Fibroblast of villous mesenchyme (primary cell): Measurements from ENCODE around the gene NOL9. TPM values are rescaled to one million over a fixed set of nuclear protein-coding genes. Genes with fewer than 3 reads are reported as not detected.

Experiments
- DNase-seq: peaks from one replicate; pipeline ENCODE4 v3.0.0-alpha.2; 2010; ENCODE audit warnings: low read depth
- H3K4me3 ChIP-seq: 2 replicates; pipeline ENCODE4 v1.5.1; 2011; ENCODE audit warnings: low read depth, mild to moderate bottlenecking, low read length
- total RNA-seq: library from RNA; depleted of rRNA; stranded (reverse); fragments of >200 nt; gene quantifications from 2 replicates; pipeline ENCODE4 v1.2.3, GENCODE V29; 2012
- TF ChIP-seq, protein P1 (sequence below): IDR thresholded peaks from 2 replicates; pipeline ENCODE4 v1.5.1; 2012; ENCODE audit warnings: low read depth, mild to moderate bottlenecking, low read length; ENCODE audit not compliant: insufficient read depth

NOL9 gene
- total RNA-seq, 1 donor, result 39.3 TPM

DNA sequence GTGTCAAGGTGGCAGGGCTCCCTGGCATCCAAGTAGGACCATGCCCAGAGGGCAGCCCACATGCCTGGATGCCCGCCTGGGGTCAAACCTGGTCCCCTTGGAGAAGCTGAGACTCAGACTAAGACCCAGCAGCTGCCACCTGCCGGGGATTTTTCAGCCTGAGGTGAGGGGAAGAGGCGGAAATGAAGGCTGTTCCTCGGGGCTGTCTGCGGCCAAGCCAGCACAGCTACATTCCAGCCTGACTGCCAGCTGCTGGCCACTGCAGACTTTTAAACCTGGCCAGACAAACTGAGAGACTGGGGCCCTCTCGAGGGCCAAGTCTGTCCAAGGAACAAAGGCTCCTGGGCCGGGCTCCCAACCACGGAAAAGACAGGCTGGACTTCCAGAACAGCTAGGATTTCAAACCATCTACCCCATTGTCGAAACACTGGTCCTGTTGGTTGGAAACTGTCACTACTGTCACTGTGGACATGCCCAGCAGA is 41.0 kb downstream of the NOL9 start:
- H3K4me3 ChIP-seq, result no peak overlapping the region
- TF ChIP-seq, protein P1, sequence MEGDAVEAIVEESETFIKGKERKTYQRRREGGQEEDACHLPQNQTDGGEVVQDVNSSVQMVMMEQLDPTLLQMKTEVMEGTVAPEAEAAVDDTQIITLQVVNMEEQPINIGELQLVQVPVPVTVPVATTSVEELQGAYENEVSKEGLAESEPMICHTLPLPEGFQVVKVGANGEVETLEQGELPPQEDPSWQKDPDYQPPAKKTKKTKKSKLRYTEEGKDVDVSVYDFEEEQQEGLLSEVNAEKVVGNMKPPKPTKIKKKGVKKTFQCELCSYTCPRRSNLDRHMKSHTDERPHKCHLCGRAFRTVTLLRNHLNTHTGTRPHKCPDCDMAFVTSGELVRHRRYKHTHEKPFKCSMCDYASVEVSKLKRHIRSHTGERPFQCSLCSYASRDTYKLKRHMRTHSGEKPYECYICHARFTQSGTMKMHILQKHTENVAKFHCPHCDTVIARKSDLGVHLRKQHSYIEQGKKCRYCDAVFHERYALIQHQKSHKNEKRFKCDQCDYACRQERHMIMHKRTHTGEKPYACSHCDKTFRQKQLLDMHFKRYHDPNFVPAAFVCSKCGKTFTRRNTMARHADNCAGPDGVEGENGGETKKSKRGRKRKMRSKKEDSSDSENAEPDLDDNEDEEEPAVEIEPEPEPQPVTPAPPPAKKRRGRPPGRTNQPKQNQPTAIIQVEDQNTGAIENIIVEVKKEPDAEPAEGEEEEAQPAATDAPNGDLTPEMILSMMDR, result no peak
- DNase-seq, result no peak

DNA sequence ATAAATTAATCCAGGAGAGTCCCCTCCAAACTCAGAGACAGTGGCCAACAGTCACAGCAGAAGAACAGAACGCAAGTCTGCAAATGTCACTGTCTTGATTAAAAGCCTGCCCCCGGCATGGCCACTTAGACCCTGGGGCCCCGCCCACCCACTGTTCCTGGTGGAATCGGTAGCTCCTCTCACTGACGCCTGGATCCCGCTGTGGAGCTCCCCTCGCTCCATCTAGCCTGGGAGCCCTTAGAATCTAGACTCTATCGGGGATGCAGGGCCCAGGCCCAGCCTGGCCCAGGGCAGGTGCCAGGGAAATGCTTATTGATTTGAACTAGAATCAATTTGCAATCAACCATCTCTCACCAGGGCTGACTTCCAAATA is 41.4 kb downstream of the NOL9 start:
- DNase-seq, result no peak
- TF ChIP-seq, protein P1, result no peak
- H3K4me3 ChIP-seq, result no peak overlapping the region

DNA sequence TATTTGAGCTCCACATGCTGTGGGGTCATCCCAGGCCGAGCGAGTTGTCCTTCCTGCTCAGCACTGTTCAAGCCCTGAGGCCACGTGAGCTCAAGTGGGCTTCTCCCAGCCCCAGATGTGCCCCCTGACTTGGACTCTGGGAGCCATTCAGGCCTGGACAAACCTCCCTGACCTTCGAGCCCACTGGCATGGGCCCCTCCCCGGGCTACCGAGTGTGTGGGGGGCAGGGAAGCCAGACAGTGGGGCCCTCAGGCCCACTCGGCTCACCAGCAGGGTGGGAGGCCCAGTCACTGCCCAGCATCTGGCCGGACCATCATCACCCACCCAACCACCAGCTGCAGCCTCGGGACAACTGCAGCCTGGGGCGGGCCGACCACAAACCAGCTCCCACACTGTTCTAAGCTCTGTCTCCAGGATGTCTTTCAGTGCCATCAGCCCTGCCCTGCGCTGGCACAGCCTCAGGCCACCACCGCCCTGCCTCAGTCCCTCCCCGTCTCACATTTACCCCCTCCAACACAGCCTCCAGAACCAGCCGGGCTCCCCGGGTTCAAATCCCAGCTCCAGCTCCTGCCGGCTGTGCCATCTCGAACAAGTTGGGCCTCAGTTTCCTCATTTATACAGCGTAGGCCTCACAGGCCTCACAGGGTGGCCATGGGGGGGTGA is 41.9 kb downstream of the NOL9 start:
- TF ChIP-seq, protein P1, result no peak
- no peak overlapping the region for H3K4me3 ChIP-seq
- DNase-seq, result no peak

DNA sequence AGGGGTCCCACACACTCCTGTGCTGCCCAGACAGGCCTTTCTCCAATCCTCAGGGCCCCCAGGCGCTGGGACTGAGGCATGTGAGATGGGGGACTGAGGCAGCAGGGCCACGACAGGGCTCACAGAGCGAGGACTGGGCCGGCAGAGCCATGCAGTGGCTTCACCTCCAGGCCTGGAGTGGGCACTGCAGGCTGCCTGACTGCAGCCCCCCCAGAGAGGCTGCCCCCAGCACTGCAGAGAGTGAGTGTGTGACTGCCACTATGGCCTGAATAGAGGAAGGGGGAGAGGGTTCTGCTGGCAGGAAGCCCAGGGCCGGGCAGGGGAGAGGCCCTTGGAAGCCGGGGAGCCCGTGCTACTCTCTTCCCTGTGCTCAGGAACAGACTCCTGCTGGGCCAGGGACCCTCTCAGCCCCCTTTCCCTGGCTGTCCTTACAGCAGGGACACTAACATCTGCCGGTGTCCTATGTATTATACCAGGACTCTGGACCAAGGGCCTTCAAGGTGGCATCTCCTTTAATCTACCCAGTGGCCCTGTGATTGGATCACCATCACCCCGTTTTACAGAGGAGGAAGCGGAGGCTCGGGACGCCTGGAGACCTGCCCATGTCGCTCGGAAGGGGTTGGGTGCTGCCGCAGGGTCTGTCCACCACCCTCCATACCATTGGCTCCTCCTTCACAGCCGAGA is 42.6 kb downstream of the NOL9 start:
- H3K4me3 ChIP-seq, result no peak overlapping the region
- TF ChIP-seq, protein P1, result no peak
- DNase-seq, result no peak

DNA sequence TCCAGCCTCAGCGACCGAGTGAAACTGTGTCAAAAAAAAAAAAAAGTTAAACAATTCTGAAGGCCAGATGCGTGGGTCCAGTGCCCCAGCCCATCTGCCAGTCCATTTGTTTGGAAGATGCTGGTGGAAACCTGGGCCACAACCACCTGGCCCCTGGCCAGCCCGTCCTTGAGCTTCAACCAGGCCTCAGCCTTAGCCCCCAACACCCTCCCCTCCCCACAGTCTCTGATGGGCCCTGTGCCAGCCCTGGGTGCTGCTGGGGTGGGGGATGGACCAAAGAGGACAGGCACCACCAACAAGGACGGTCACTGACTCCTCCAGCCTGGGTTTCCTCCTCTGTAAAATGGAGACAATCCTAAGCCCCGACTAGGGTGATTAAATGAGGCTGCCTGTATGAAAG is 43.3 kb downstream of the NOL9 start:
- TF ChIP-seq, protein P1, result no peak
- no peak for DNase-seq
- no peak overlapping the region for H3K4me3 ChIP-seq

DNA sequence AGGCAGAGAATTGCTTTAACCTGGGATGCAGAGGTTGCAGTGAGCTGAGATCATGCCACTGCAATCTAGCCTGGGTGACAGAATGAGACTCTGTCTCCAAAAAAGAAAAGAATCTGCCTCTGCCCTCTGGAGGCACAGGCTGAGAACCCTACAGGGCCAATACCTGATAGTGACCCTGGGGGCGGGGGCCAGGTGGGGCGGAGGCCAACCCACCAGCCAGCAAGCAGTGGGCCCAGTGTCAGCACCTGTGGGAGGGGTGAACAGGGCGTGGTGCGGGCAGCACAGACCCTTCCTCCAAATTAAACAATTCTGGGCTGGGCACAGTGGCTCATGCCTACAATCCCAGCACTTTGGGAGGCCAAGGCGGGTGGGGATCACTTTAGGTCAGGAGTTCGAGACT is 43.8 kb downstream of the NOL9 start:
- no peak for DNase-seq
- H3K4me3 ChIP-seq, result no peak overlapping the region
- TF ChIP-seq, protein P1, result no peak
